ENCODE measurements around the gene CHRFAM7A. TPM values are rescaled to one million over a fixed set of nuclear protein-coding genes. Genes with fewer than 3 reads are reported as not detected.
"Not testable (repeated sequence)": the region's sequence is repeated elsewhere in the genome, so short reads cannot be mapped to it uniquely, and the experiment has no call there.

Gene CHRFAM7A
- total and polyA plus RNA-seq, 7 donors = 0.60 to 5.5 (median 0.82) TPM

DNA sequence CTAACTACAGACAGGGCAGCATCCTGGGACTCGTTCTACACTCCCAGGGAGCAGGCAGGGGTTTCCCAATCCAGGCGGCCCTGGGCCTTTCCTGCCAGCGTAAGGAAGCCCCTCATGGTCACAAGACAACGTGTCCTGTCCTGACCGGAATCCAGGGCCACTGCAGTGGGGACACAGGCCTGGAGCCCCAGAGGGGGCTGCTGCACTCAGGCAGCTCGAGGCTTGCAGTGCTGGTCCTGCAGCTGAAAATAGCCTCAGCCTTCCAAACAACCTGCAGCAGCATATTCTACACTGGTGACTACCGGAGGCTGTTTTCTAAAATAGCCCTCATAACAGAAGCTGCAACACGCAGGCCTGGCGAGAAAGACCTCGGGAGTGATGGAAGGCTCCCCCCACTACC, 18.5 kb downstream of the CHRFAM7A start:
- H3K4me1 ChIP-seq; H3K36me3 ChIP-seq; intact Hi-C loops (cut with DNase I); H3K9me3 ChIP-seq; H3K4me3 ChIP-seq; H3K27me3 ChIP-seq; H3K27ac ChIP-seq: not testable (repeated sequence)
- WGBS, 2 donors = 68 to 72% methylated on average over 3 of the region's 10 CpGs
- DNase-seq = peak; percentile 28

DNA sequence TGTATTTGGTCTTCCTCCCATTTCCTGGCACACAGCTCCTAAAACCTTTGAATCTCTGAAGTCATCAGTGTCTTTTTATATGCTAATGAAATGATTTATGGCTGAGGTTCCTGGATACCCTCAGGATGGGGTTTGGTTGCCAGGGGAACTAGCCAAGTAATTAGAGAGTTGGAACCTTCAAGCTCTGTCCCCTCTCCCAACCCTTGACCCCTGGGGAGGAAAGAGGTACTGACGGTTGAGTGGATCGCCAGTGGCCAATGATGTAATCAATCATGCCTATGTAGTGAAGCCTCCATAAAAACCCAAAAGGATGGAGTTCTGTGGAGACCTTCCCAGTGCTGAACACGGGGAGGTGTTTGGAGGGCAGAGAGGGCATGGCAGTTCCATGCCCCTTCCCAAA, 25.1 kb downstream of the CHRFAM7A start:
- H3K36me3 ChIP-seq; intact Hi-C loops (cut with DNase I): not testable (repeated sequence)
- no CpG with 5 or more reads among the region's 3 CpGs for WGBS, 2 donors

DNA sequence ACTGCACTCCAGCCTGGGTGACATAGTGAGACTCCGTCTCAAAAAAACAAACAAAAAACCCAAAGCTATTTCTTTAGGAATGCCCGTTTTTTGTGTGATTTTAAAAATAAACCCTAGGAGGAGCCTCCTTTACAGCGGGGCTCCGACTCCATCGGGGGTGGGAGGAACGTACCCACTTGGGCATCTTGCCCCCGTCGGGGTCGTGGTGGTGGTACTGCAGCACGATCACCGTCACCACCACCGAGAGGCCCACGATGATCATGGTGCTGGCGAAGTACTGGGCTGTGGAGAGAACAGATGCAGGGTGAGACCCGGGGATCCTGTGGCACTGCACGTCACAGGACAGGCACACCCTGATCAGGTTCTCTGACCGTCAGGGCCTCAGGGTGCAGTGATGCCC, 26.1 kb downstream of the CHRFAM7A start:
- intact Hi-C loops (cut with DNase I); H3K4me3 ChIP-seq; H3K4me1 ChIP-seq; H3K27ac ChIP-seq; DNase-seq; H3K36me3 ChIP-seq; H3K27me3 ChIP-seq; H3K9me3 ChIP-seq: not testable (repeated sequence)
- WGBS, 2 donors = 94 to 95% methylated on average over 14 to 15 of the region's 17 CpGs

More for the DNA sequence above, 25.1 kb downstream of the CHRFAM7A start:
- not testable (repeated sequence) for H3K4me1 ChIP-seq, H3K27me3 ChIP-seq, H3K27ac ChIP-seq, H3K9me3 ChIP-seq, DNase-seq, H3K4me3 ChIP-seq

DNA sequence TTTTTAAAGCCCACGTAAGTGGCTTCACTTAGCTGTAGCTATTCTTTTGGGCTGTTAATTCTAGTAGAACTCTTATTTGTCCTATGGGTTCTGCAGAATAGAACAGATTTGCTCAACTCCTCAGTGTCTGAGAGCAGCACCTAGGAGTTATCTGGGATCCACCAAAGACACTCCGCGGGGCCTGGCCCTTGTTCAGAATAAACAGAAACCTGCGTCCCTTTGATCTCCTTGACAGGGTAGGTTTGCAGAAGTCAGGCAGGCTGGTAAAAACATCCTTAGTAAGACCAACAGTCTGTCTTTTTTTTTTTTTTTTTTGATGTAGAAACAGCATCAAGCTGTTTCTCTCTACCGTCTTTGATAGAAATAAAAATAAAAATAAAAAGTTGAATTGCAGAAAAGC, 31.9 kb downstream of the CHRFAM7A start:
- WGBS, 2 donors = 69 to 89% methylated on average over 1 to 4 of the region's 5 CpGs

DNA sequence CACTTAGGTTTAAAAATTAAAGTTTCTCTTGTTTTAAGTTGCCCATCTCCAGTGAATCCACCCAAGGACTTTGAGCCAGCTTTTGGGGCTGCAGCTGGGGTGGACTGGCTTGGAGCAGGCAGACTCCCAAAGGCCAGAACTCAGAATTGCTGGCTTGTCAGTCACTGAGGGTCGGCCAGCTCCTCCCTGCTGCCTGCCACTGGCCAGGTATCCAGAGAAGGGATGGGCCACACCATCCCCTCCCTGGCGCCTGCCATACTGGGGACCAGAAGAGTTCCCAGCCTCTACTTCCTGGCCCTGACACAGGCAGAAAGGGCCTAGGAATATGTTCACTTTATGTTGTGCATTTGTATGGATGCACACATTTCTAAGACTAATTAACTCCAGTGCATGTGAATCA, 32.4 kb downstream of the CHRFAM7A start:
- WGBS, 2 donors = no CpG with 5 or more reads among the region's 2 CpGs
- H3K4me3 ChIP-seq; H3K27me3 ChIP-seq; H3K36me3 ChIP-seq; DNase-seq; H3K27ac ChIP-seq; intact Hi-C loops (cut with DNase I); H3K4me1 ChIP-seq; H3K9me3 ChIP-seq: not testable (repeated sequence)

More for the DNA sequence above, 31.9 kb downstream of the CHRFAM7A start:
- H3K27ac ChIP-seq; intact Hi-C loops (cut with DNase I); H3K9me3 ChIP-seq; H3K4me3 ChIP-seq; H3K36me3 ChIP-seq; DNase-seq; H3K4me1 ChIP-seq; H3K27me3 ChIP-seq: not testable (repeated sequence)

DNA sequence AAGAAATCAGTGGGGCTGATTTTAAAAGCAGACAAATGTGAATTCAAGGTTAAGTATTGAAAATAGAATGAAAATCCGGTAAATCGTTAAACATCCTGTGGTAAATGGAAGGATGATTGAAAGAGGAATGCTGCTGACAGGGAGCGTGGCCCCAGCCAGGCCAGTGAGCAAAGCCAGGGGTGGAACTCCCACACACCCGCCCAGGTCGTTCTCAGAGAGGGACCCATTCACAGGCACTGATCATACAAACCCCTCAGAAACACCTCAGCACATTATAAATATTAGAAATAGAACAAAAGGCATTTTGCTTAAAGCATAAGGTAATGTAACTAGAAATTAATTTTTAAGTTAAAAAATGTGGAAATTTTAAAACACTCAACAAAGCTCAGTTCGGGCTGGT, 38.3 kb downstream of the CHRFAM7A start:
- DNase-seq; H3K27me3 ChIP-seq; H3K9me3 ChIP-seq; H3K27ac ChIP-seq; intact Hi-C loops (cut with DNase I); H3K4me3 ChIP-seq; H3K36me3 ChIP-seq; H3K4me1 ChIP-seq: not testable (repeated sequence)
- 70 to 77% methylated on average over 3 of the region's 6 CpGs for WGBS, 2 donors

DNA sequence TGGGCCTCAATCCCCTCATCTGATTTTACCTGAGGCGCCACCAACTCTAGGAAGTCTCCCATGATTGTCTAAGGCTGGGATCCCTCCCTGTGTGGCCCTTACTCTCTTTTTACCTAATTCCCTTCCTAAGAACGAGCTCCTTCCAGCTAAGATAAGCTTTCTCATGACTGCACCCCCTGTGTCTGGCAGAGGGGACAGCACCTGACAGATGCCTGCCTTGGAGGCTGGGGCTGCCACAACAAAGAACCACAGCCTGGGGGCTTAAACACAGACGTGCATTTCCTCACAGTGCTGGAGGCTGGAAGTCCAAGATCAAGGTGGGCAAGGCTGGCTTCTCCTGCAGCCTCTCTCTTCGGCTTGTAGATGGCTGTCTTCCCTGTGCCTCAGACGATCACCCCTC, 43.5 kb downstream of the CHRFAM7A start:
- intact Hi-C loops (cut with DNase I); H3K27me3 ChIP-seq; H3K4me3 ChIP-seq; H3K27ac ChIP-seq; H3K36me3 ChIP-seq; H3K4me1 ChIP-seq; H3K9me3 ChIP-seq; DNase-seq: not testable (repeated sequence)
- WGBS, 2 donors = no CpG with 5 or more reads among the region's 5 CpGs

DNA sequence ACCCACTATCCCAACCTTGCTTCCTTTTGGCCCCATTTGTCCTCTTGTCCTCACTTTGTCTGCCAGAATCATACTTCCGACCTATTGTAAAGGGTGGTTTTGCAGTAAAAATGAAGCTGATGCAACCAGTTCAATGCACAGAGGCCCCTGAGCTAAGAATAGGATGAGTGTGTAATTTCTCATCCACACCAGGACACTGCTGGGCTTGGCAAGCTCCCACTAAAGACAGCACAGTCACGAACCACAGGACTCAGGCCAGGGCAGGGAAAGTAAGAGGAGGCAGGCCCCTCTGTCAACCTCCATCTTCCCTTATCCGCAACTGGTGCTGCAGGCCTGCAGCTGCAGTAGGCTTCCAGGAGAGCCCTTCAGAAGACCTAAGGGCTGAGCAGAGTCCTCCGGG, 56.8 kb downstream of the CHRFAM7A start:
- H3K4me1 ChIP-seq; H3K4me3 ChIP-seq; intact Hi-C loops (cut with DNase I); H3K27ac ChIP-seq; H3K9me3 ChIP-seq; H3K27me3 ChIP-seq; H3K36me3 ChIP-seq; DNase-seq: not testable (repeated sequence)
- WGBS, 2 donors = no CpG with 5 or more reads among the region's 4 CpGs

DNA sequence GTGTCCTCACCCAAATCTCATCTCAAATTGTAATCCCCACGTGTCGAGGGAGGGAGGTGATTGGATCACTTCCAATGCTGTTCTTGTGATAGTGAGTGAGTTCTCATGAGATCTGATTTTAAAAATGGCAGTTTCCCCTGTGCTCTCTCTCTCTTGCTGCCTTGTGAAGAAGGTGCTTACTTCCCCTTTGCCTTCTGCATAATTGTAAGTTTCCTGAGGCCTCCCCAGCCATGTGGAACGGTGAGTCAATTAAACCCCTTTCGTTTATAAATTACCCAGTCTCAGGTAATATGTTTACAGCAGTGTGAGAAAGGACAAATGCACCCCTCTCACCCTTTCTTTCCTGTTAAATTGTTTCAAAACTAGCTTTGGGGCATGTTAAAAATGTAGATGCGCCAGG, 59.2 kb downstream of the CHRFAM7A start:
- H3K27ac ChIP-seq; H3K4me1 ChIP-seq; H3K9me3 ChIP-seq; H3K27me3 ChIP-seq; intact Hi-C loops (cut with DNase I); H3K36me3 ChIP-seq; DNase-seq; H3K4me3 ChIP-seq: not testable (repeated sequence)
- WGBS, 2 donors = 67 to 69% methylated on average over 2 of the region's 5 CpGs

DNA sequence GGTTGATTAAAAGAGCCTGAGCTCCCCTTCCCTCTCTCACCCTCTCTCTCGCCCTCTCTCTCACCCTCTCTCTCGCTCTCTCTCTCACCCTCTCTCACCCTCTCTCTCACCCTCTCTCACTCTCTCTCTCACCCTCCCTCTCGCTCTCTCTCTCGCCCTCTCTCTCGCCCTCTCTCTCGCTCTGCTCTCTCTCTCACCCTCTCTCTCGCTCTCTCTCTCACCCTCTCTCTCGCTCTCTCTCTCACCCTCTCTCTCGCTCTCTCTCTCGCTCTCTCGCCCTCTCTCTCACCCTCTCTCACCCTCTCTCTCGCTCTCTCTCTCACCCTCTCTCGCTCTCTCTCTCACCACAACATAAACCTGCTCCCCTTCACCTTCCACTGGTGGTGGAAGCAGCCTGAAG, 67.2 kb downstream of the CHRFAM7A start:
- H3K36me3 ChIP-seq; H3K27me3 ChIP-seq; H3K4me3 ChIP-seq; H3K4me1 ChIP-seq; H3K9me3 ChIP-seq; H3K27ac ChIP-seq; DNase-seq; intact Hi-C loops (cut with DNase I): not testable (repeated sequence)
- 88 to 90% methylated on average over 13 of the region's 13 CpGs for WGBS, 2 donors

DNA sequence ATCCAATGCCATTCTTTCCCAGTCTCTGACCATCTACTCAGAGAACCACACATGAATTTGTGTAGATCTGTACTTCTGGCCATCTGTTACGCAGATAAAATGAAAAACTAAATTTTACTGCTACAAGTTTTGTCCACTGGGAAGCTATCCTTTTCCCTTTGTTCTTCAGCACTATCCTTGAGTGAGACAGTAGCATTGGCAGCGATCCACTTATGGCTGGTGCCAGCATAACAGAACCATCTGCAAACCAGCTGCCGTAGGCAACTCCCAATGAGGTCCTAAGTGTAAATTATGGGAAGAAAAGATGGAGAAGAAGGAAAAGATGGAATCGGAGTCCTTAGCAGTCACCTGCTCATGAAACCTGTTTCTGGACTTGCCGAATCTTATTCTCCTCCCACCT, 72.3 kb downstream of the CHRFAM7A start:
- H3K9me3 ChIP-seq; intact Hi-C loops (cut with DNase I): not testable (repeated sequence)
- WGBS, 2 donors = no CpG with 5 or more reads among the region's 5 CpGs

DNA sequence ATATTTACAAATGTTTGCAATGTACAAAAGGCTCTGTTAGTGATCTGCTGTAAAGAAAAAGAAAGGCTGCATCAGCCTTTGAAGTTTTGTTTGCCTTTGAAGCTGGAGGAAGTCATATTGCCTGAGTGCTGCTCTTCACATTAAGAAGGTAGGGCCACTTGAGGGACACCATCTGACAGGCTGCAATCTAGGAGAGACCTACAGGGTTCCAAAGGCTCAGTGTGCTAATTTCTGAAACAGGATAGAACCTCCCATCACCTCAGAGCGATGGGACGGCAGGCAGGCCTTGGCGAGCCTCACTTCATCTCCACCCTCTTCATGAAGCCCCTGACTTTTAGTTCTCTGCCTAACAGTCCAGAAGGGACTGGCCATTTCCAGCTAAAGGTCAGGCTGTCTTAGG, 77.6 kb downstream of the CHRFAM7A start:
- H3K27ac ChIP-seq; H3K27me3 ChIP-seq; DNase-seq; H3K9me3 ChIP-seq; H3K36me3 ChIP-seq; H3K4me1 ChIP-seq; H3K4me3 ChIP-seq; intact Hi-C loops (cut with DNase I): not testable (repeated sequence)
- WGBS, 2 donors = no CpG with 5 or more reads among the region's 3 CpGs

More for the DNA sequence above, 72.3 kb downstream of the CHRFAM7A start:
- not testable (repeated sequence) for H3K4me1 ChIP-seq, H3K27me3 ChIP-seq, H3K27ac ChIP-seq, H3K36me3 ChIP-seq, DNase-seq, H3K4me3 ChIP-seq

DNA sequence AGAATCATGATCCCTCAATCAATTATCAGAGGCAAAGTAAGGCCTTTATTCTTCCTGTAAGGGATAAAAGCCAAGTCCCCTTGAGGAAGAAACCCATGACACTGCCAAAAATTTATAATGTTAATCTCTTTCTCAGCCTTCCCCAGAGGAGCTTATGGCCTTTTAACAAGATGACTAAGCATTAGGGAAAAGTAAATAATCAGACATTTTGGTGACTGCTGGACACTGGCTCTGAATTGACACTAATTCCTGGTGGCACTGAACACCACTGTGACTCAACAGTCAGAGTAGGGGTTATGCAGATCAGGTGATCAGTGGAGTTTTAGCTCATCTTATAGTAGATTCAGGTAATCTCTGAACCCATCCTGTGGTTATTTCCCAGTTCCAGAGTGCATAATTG, 82.8 kb downstream of the CHRFAM7A start:
- H3K9me3 ChIP-seq; H3K36me3 ChIP-seq; H3K4me3 ChIP-seq; intact Hi-C loops (cut with DNase I); H3K27ac ChIP-seq; H3K27me3 ChIP-seq; H3K4me1 ChIP-seq; DNase-seq: not testable (repeated sequence)

All from sigmoid colon (tissue), 7 donors.